OCI-LY1 (cell line): Measurements from ENCODE around the gene ZNF579.

Experiments used
- CTCF ChIP-seq: fragments of 200-600 bp; sonication (generic), shearing (Covaris generic); IDR thresholded peaks from 2 replicates; pipeline ENCODE4 v1.5.1; 2017; ENCODE audit warnings: mild to moderate bottlenecking, antibody characterized with exemption, low read length, moderate library complexity, mixed read lengths
- EZH2 ChIP-seq: fragments of 200-600 bp; sonication (generic), shearing (Covaris generic); IDR thresholded peaks from 2 replicates; pipeline ENCODE4 v1.8.0; 2017; ENCODE audit warnings: borderline replicate concordance, mixed run types, mild to moderate bottlenecking, antibody characterized with exemption, low read length, moderate library complexity, mixed read lengths

DNA sequence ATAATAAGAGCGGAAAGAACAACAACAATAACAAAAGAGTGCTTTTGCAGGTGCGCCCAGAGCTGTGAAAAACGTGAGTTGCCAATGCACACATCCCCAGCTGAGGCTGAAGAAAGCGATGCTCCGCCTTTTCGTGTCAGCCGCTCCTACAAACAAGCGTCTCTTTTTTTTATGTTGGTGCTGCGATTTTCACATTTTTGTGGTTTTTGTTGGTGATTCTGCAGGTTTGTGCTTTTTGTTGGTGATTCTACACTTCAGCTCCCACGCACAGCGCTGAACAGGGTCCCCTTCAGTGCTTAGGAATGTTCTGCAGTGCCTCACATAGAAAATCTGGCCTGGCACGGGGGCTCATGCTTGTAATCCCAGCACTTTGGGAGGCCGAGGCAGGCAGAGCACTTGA lies 28.0 kb downstream of the ZNF579 start:
- TF ChIP-seq CTCF, result no peak
- TF ChIP-seq EZH2, result no peak
